HepG2 (cell line): ENCODE results near the gene CPT1A. TPM values are rescaled to one million over a fixed set of nuclear protein-coding genes. Genes with fewer than 3 reads are reported as not detected.

Source experiments
- CREM ChIP-seq, 2 experiments: sonication (generic) in 1 of 2; formaldehyde crosslinking in 1 of 2; IDR thresholded peaks; 2 replicates each; pipeline versions ENCODE4 v1.4.0 to v1.6.1; 2016 to 2020; ENCODE audit warnings: antibody characterized with exemption in 1 of 2, mild to moderate bottlenecking in 1 of 2, missing genetic modification reagents in 1 of 2
- FOSL2 ChIP-seq: sonication (generic); formaldehyde crosslinking; IDR thresholded peaks from 2 replicates; pipeline ENCODE4 v1.4.0; 2020; ENCODE audit warnings: missing genetic modification reagents
- HIC2 ChIP-seq: sonication (generic); formaldehyde crosslinking; IDR thresholded peaks from 2 replicates; pipeline ENCODE4 v1.9.0; 2022; ENCODE audit warnings: low read depth, missing genetic modification reagents
- KAT2B ChIP-seq: fragments of 150-350 bp; IDR thresholded peaks from 2 replicates; pipeline ENCODE4 v1.6.1; 2014; ENCODE audit warnings: low read depth, low read length, borderline replicate concordance
- KDM5B ChIP-seq: sonication (generic); formaldehyde crosslinking; IDR thresholded peaks from 2 replicates; pipeline ENCODE4 v1.4.0; 2020; ENCODE audit warnings: missing genetic modification reagents, mild to moderate bottlenecking, borderline replicate concordance
- MAFG ChIP-seq: sonication (generic); formaldehyde crosslinking; IDR thresholded peaks from 2 replicates; pipeline ENCODE4 v1.5.1; 2020; ENCODE audit warnings: mild to moderate bottlenecking, missing genetic modification reagents
- MTA1 ChIP-seq: sonication (generic); formaldehyde crosslinking; IDR thresholded peaks from 2 replicates; pipeline ENCODE4 v1.4.0; 2020; ENCODE audit warnings: missing genetic modification reagents, mild to moderate bottlenecking, borderline replicate concordance
- MYPOP ChIP-seq: sonication (generic); formaldehyde crosslinking; IDR thresholded peaks from 2 replicates; pipeline ENCODE4 v1.8.1; 2023; ENCODE audit warnings: mild to moderate bottlenecking, moderate library complexity, missing genetic modification reagents
- NAIF1 ChIP-seq: sonication (generic); formaldehyde crosslinking; IDR thresholded peaks from 2 replicates; pipeline ENCODE4 v1.5.0; 2020; ENCODE audit warnings: mild to moderate bottlenecking, missing genetic modification reagents, borderline replicate concordance
- NCOA1 ChIP-seq: sonication (generic); formaldehyde crosslinking; IDR thresholded peaks from 2 replicates; pipeline ENCODE4 v1.9.0; 2021; ENCODE audit warnings: missing genetic modification reagents
- RELA ChIP-seq: sonication (generic); formaldehyde crosslinking; IDR thresholded peaks from 2 replicates; pipeline ENCODE4 v1.4.0; 2020; ENCODE audit warnings: missing genetic modification reagents
- SMYD3 ChIP-seq: sonication (generic); formaldehyde crosslinking; IDR thresholded peaks from 2 replicates; pipeline ENCODE4 v1.8.1; 2023; ENCODE audit warnings: mild to moderate bottlenecking, missing genetic modification reagents
- SRSF1 ChIP-seq: fragments of 200-400 bp; formaldehyde crosslinking; optimal IDR thresholded peaks from 2 replicates; pipeline ENCODE3; 2017; ENCODE audit warnings: mild to moderate bottlenecking, low read depth, low read length, moderate library complexity
- TCF7 ChIP-seq: sonication (generic); IDR thresholded peaks from 2 replicates; pipeline ENCODE4 v1.6.1; 2016; ENCODE audit warnings: antibody characterized with exemption, low read depth
- ZBTB1 ChIP-seq: sonication (generic); formaldehyde crosslinking; IDR thresholded peaks from 2 replicates; pipeline ENCODE4 v1.4.0; 2020; ENCODE audit warnings: missing genetic modification reagents, borderline replicate concordance
- ZNF230 ChIP-seq: sonication (generic); formaldehyde crosslinking; IDR thresholded peaks from 2 replicates; pipeline ENCODE4 v1.4.0; 2020; ENCODE audit warnings: mild to moderate bottlenecking, missing genetic modification reagents
- ZNF232 ChIP-seq: sonication (generic); formaldehyde crosslinking; IDR thresholded peaks from 2 replicates; pipeline ENCODE4 v1.4.0; 2020; ENCODE audit warnings: missing genetic modification reagents, borderline replicate concordance
- ZNF547 ChIP-seq: sonication (generic); formaldehyde crosslinking; IDR thresholded peaks from 2 replicates; pipeline ENCODE4 v1.5.1; 2020; ENCODE audit warnings: mild to moderate bottlenecking, missing genetic modification reagents
- ZNF614 ChIP-seq: IDR thresholded peaks from 2 replicates; pipeline ENCODE4 v1.6.1; 2018; ENCODE audit warnings: missing biosample characterization, missing genetic modification reagents, inconsistent platforms, borderline replicate concordance
- ZSCAN25 ChIP-seq: sonication (generic); formaldehyde crosslinking; IDR thresholded peaks from 2 replicates; pipeline ENCODE4 v1.8.0; 2022; ENCODE audit warnings: mild to moderate bottlenecking, missing genetic modification reagents
- polyA plus RNA-seq, 8 experiments: library from polyadenylated mRNA; depleted of rRNA in 3 of 8; stranded (reverse) in 7 of 8; unstranded in 1 of 8; fragments of >200 nt; fragmentation: Illumina TruSeq in 4 of 8; extraction: Trizol in 4 of 8; gene quantifications; 2 replicates each; pipeline versions ENCODE4 v1.2.1 to v1.2.3, GENCODE V29; 2011 to 2016; ENCODE audit warnings: low read depth in 4 of 8, missing spikeins in 1 of 8, mixed read lengths in 1 of 8; ENCODE audit not compliant: insufficient read depth in 1 of 8
- total RNA-seq, 5 experiments: library from RNA; depleted of rRNA; stranded (reverse); fragments of >200 nt; fragmentation: Illumina TruSeq; extraction: Trizol; gene quantifications; 2 replicates each; pipeline ENCODE4 v1.2.3, GENCODE V29; 2016; ENCODE audit warnings: low read depth in 1 of 5
- TF ChIP-seq, protein P1 (sequence below): sonication (generic); formaldehyde crosslinking; conservative IDR thresholded peaks from 2 replicates; pipeline ENCODE4 v1.4.0; 2020; ENCODE audit warnings: missing genetic modification reagents
- TF ChIP-seq, protein P2 (sequence below): sonication (generic); formaldehyde crosslinking; IDR thresholded peaks from 2 replicates; pipeline ENCODE4 v1.8.1; 2022; ENCODE audit warnings: mild to moderate bottlenecking, missing genetic modification reagents
- TF ChIP-seq, protein P3 (sequence below): sonication (generic); formaldehyde crosslinking; IDR thresholded peaks from 2 replicates; pipeline ENCODE4 v1.8.1; 2023; ENCODE audit warnings: mild to moderate bottlenecking, missing genetic modification reagents

CPT1A gene
- total and polyA plus RNA-seq, 2 of the 13 experiments (the other 11 are each of a cell fraction or from before 2014, with no cell fraction given), result 7.0 to 7.1 TPM

GRCh38 chr11:68845351-68846002, 3.8 kb upstream of the CPT1A start (continued):
- peak; percentile 31; the same call in 1 of the 2 replicates for TF ChIP-seq ZNF232 (CRISPR knock-in tag)
- TF ChIP-seq SMYD3 (CRISPR knock-in tag), result peak; percentile 58; the same call in 1 of the 2 replicates
- TF ChIP-seq TCF7, result peak; percentile 67
- TF ChIP-seq CREM (IDR thresholded peaks at IDR 0.05), result peak; percentile 83
- no peak for TF ChIP-seq CREM (CRISPR knock-in tag; IDR thresholded peaks at IDR 0.05)
- peak; percentile 55 for TF ChIP-seq KDM5B (CRISPR knock-in tag)
- peak; percentile 55; the same call in 1 of the 2 replicates for TF ChIP-seq ZNF547 (CRISPR knock-in tag)
- 0 out of 2 replicates have a peak, but pooled peaks have one; percentile 20 for TF ChIP-seq ZBTB1 (CRISPR knock-in tag)
- TF ChIP-seq MYPOP, result peak; percentile 89
- peak; percentile 86 for TF ChIP-seq MTA1 (CRISPR knock-in tag)
- TF ChIP-seq MAFG (CRISPR knock-in tag), result peak; percentile 70
- peak; percentile 78; the same call in 1 of the 2 replicates for TF ChIP-seq NAIF1
- TF ChIP-seq ZSCAN25, result peak; percentile 71
- TF ChIP-seq HIC2 (CRISPR knock-in tag), result peak; percentile 35; the same call in 1 of the 2 replicates
- TF ChIP-seq ZNF614 (CRISPR knock-in tag), result peak; percentile 83; the same call in 1 of the 2 replicates
- TF ChIP-seq, protein P1, sequence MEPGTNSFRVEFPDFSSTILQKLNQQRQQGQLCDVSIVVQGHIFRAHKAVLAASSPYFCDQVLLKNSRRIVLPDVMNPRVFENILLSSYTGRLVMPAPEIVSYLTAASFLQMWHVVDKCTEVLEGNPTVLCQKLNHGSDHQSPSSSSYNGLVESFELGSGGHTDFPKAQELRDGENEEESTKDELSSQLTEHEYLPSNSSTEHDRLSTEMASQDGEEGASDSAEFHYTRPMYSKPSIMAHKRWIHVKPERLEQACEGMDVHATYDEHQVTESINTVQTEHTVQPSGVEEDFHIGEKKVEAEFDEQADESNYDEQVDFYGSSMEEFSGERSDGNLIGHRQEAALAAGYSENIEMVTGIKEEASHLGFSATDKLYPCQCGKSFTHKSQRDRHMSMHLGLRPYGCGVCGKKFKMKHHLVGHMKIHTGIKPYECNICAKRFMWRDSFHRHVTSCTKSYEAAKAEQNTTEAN (CRISPR knock-in tag), result peak; percentile 97
- no peak for TF ChIP-seq SRSF1
- TF ChIP-seq, protein P2, sequence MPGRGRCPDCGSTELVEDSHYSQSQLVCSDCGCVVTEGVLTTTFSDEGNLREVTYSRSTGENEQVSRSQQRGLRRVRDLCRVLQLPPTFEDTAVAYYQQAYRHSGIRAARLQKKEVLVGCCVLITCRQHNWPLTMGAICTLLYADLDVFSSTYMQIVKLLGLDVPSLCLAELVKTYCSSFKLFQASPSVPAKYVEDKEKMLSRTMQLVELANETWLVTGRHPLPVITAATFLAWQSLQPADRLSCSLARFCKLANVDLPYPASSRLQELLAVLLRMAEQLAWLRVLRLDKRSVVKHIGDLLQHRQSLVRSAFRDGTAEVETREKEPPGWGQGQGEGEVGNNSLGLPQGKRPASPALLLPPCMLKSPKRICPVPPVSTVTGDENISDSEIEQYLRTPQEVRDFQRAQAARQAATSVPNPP (CRISPR knock-in tag), result 0 out of 2 replicates have a peak, but pooled peaks have one; percentile 31
- TF ChIP-seq FOSL2 (CRISPR knock-in tag), result peak; percentile 87
- TF ChIP-seq, protein P3, sequence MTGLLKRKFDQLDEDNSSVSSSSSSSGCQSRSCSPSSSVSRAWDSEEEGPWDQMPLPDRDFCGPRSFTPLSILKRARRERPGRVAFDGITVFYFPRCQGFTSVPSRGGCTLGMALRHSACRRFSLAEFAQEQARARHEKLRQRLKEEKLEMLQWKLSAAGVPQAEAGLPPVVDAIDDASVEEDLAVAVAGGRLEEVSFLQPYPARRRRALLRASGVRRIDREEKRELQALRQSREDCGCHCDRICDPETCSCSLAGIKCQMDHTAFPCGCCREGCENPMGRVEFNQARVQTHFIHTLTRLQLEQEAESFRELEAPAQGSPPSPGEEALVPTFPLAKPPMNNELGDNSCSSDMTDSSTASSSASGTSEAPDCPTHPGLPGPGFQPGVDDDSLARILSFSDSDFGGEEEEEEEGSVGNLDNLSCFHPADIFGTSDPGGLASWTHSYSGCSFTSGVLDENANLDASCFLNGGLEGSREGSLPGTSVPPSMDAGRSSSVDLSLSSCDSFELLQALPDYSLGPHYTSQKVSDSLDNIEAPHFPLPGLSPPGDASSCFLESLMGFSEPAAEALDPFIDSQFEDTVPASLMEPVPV (CRISPR knock-in tag), result 0 out of 2 replicates have a peak, but pooled peaks have one; percentile 38
- no peak for TF ChIP-seq RELA (CRISPR knock-in tag)
- no peak for TF ChIP-seq KAT2B
- TF ChIP-seq ZNF230 (CRISPR knock-in tag), result 0 out of 2 replicates have a peak, but pooled peaks have one; percentile 45
- TF ChIP-seq NCOA1, result peak; percentile 92; the same call in 1 of the 2 replicates
